Activated naive CD4-positive, alpha-beta T cell treated with anti-CD3 and anti-CD28 coated beads for 36 hours (primary cell): Measurements from ENCODE around the gene MBD2. TPM values are rescaled to one million over a fixed set of nuclear protein-coding genes. Genes with fewer than 3 reads are reported as not detected.
A peak's percentile ranks its signal among the peaks of the same experiment; 100 is the strongest.
"Not testable (repeated sequence)": the region's sequence is repeated elsewhere in the genome, so short reads cannot be mapped to it uniquely, and the experiment has no call there.

ENCODE experiments used
- CTCF ChIA-PET: fragments of 350-600 bp; sonication (Branson Sonifier 250); formaldehyde crosslinking; loops from one replicate; lab custom pipeline; 2021; ENCODE audit warnings: antibody characterized with exemption; lab: Charles Lee
- DNase-seq: peaks from one replicate; pipeline ENCODE4 v3.0.0-alpha.2; 2020
- H3K27ac Mint-ChIP-seq: one replicate; pipeline ENCODE4 v1.8.0; 2021; ENCODE audit warnings: mild to moderate bottlenecking, mixed read lengths
- H3K27me3 Mint-ChIP-seq: one replicate; pipeline ENCODE4 v1.8.0; 2021; ENCODE audit warnings: low read depth, mixed read lengths
- H3K36me3 Mint-ChIP-seq: one replicate; pipeline ENCODE4 v1.8.0; 2021; ENCODE audit warnings: low read depth, mixed read lengths
- H3K4me1 Mint-ChIP-seq: one replicate; pipeline ENCODE4 v1.8.0; 2021; ENCODE audit warnings: low read depth, mixed read lengths
- H3K4me3 Mint-ChIP-seq: one replicate; pipeline ENCODE4 v1.8.0; 2021; ENCODE audit warnings: mild to moderate bottlenecking, moderate library complexity, mixed read lengths
- H3K9me3 Mint-ChIP-seq: one replicate; pipeline ENCODE4 v1.8.0; 2021; ENCODE audit warnings: mixed read lengths
- intact Hi-C: fragments of 100-400 bp; cut with micrococcal nuclease; formaldehyde crosslinking; loops from one replicate; pipeline ENCODE4 v1.15.1; 2023
- total RNA-seq, 2 experiments: library from RNA; stranded (reverse); gene quantifications; one replicate each; pipeline ENCODE4 v1.2.3, GENCODE V29; 2021

Gene MBD2
- total RNA-seq, 2 experiments from 2014 or later: 102 to 103 TPM

DNA sequence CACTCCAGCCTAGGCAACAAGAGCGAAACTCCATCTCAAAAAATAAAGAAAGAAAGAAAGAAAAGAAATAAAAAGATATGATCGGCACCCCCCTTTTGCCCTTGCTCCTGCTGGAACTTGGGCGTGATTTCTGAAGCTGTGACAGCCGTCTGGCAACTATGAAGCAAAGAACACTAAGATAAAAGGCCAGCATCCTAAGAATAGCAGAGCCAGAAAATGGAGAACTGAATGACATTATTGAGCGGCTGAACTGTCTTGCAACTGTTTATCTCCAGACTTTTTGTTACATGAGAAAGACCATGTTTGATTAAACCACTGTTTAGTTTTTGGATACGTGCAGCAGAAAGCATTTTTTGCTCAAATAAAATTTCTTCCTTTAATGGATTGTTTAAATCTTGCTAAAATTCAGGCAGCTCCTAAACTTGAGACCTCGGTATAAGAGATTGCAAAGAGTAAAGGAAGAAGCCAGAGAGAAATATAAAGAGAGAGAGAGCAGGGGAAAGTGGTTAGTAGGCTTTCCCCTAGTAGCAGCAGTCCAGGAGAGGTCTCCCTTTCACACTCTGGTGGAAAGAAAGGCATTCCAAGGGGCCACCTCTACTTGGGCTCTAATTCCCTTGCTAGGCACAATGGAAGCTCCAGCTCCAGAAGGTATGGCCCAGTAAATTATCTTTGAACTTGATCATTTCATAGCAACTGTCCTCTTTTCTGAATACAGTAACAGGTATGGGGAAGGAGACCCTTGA lies 8.2 kb upstream of the MBD2 start:
- H3K4me1 Mint-ChIP-seq: peaks cover 3% of the 10 kb centered on the region
- no peaks in the 10 kb centered on the region for H3K36me3 Mint-ChIP-seq
- intact Hi-C loops: no loop called here
- no peak for DNase-seq
- no peaks in the 10 kb centered on the region for H3K27me3 Mint-ChIP-seq
- H3K9me3 Mint-ChIP-seq: no peaks in the 10 kb centered on the region
- CTCF ChIA-PET: no interaction called here
- no peak overlapping the region for H3K27ac Mint-ChIP-seq
- H3K4me3 Mint-ChIP-seq: no peak overlapping the region

DNA sequence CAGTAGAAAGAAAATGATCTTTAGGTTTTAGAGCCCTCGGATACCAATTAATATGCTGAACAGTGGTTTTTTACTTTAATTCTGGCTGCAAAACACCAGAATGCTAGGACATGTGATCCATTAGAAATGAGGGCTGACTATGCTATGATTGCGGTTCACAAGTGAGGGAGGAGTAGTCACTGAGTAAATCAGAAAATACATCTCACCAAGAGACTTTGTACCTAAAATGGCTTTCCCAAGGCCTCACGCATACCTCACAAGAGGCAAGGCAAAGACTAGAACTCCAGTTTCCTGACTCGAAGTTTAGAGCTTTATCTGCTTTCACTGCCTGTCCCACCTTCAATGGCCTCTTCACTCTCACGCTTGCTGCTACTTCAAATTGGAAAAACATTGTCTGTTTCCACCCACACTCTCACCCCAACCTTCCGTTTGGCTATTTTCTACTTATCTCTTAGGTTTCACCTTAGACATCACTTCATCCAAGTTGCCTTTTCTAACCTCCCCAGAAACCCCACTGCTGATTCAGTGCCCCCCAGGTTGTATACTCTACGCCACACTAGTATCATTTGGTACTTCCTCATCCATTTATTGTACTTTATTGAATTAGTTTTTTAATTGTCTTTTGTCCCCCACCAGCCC lies 5.1 kb upstream of the MBD2 start:
- no peak overlapping the region for H3K27ac Mint-ChIP-seq
- CTCF ChIA-PET: no interaction called here

DNA sequence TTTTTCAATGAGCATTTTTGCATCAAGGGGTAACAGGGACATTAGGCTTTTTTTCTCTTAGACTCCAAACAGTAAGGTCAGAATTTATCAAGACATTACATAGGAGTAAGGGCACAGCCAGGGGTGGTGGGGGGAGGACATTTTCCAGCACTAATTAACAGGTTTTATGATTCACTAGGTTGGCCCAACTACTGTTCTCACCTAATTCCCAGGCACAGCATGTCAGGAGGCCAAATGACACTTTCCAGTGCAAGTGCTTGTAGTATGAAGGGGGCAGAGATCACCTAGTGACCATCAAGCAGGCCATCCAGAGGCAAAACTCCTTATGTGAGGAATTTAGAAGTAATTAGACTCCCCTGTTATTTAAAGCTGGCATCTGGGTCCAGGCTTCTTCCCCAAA lies 3.9 kb upstream of the MBD2 start:
- intact Hi-C loops: no loop called here
- no peak for DNase-seq
- no peaks in the 10 kb centered on the region for H3K9me3 Mint-ChIP-seq
- H3K4me1 Mint-ChIP-seq: peaks cover 7% of the 10 kb centered on the region
- H3K36me3 Mint-ChIP-seq: peaks cover 2% of the 10 kb centered on the region
- CTCF ChIA-PET: interaction anchor here (1.0 kb wide), 1 partner anchor 42 kb away, joined by 3 read pairs; no protein-coding TSS in a partner anchor
- H3K27me3 Mint-ChIP-seq: no peaks in the 10 kb centered on the region
- no peak overlapping the region for H3K27ac Mint-ChIP-seq
- H3K4me3 Mint-ChIP-seq: no peak overlapping the region

More for the DNA sequence above, 5.1 kb upstream of the MBD2 start:
- Mint-ChIP-seq H3K9me3 (no peaks in the 10 kb centered on the region), H3K27me3 (no peaks in the 10 kb centered on the region), H3K4me3 (no peak overlapping the region), H3K4me1 (peaks cover 7% of the 10 kb centered on the region), H3K36me3 (no peaks in the 10 kb centered on the region)
- DNase-seq: no peak
- intact Hi-C loops: no loop called here

DNA sequence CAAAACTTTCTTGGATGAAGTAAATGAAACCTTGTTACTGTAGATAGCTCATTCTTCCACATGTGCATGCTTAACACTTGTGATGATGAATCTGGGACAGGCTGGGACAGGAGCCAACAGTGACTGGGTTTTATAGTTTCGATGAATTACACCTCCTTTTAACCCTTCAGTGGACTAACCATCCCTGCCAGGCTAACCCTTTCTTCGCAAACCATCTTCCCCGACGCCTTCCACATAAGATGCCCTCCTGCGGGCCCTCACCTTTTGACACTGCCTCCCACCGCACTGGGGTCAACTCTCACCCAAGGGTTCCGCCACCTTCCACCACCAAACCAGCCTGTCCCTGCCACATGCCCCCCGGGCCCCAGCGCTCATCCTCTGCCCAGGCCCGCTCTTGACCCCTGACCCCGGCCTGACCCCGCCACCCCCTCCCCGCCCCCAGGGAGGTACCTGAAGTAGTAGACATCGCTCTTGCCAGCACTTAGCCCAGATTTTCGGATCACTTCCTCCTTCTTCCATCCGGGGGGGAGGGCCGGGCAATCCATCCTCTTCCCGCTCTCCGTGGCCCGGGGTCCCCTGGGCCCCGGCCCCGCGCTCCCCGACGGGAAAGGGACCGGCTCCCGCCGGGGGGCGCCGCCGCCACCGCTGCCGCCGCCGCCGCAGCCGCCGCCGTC lies 764 bp downstream of the MBD2 start:
- no peaks in the 10 kb centered on the region for H3K27me3 Mint-ChIP-seq
- peak overlapping the region; percentile 90 for H3K4me3 Mint-ChIP-seq
- peak overlapping the region; percentile 94 for H3K27ac Mint-ChIP-seq
- peak; percentile 87 for DNase-seq
- CTCF ChIA-PET: interaction anchor here (0.6 to 2.6 kb wide), 17 partner anchors 9 to 232 kb away, joined by 3 to 42 read pairs (median 4); partner anchors contain the start of genes C18orf54, POLI and STARD6
- peaks cover 15% of the 10 kb centered on the region for H3K36me3 Mint-ChIP-seq
- no peaks in the 10 kb centered on the region for H3K9me3 Mint-ChIP-seq
- H3K4me1 Mint-ChIP-seq: peaks cover 41% of the 10 kb centered on the region
- intact Hi-C loops: loop anchor here (1.0 to 5.0 kb wide), 12 partner anchors 13 to 489 kb away; partner anchors contain the start of genes C18orf54, POLI and STARD6

DNA sequence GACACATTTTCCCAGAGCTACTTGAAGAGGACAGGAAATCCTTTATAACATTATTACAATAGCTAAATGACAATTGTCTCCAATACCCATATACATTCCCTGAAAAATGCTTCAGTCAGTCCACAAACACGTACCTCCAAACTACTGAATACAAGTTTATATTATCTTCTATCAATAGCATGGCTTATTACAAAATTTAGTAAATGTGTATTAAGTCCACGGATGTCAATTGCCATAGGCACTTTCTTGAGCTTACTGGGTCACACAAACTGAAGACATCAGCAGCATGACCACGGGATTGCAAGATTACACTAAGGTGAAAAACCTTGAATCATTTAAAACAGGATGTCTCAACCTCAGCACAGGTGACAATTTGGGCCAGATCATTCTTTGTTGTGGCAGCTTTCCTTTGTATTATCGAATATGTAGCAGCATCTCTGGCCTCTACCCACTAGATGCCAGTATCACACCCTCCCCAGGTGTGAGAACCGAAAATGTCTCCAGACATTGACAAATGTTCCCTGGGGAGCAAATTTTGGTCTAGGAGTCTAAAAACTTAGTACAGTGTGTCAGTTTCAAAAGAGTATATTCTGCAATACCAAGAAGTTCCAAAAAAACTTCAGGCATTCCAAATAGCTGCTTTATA lies 1.4 kb downstream of the MBD2 start:
- Mint-ChIP-seq H3K27me3 (no peaks in the 10 kb centered on the region), H3K9me3 (no peaks in the 10 kb centered on the region), H3K4me3 (peak overlapping the region; percentile 90), H3K27ac (peak overlapping the region; percentile 94), H3K4me1 (peaks cover 47% of the 10 kb centered on the region), H3K36me3 (peaks cover 15% of the 10 kb centered on the region)
- intact Hi-C loops: loop anchor here (1.0 to 5.0 kb wide), 10 partner anchors 13 to 489 kb away; partner anchors contain the start of gene POLI
- DNase-seq: peak; percentile 79
- CTCF ChIA-PET: interaction anchor here (0.6 to 2.6 kb wide), 21 partner anchors 9 to 232 kb away, joined by 3 to 42 read pairs (median 4); partner anchors contain the start of genes C18orf54, POLI and STARD6

DNA sequence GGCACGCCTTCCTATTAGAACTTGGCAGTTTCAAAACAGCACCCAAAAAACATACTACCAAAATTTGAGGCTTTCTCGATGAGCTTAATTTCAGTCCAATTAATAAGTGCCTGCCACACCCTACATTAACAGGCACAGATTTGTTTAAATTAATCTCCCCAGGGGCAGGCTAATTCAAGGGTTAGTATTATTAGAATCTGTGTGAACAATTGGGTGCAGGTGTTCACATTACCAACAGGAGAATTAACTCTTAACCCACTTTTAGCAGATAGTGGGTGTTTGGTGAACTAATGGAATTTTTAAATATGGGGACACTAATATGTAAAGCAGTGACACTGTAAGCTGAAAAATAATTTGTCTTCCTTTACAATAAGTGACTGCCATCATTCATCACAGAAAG lies 4.1 kb downstream of the MBD2 start:
- DNase-seq: no peak
- Mint-ChIP-seq H3K27ac (no peak overlapping the region), H3K9me3 (no peaks in the 10 kb centered on the region), H3K4me3 (no peak overlapping the region), H3K27me3 (no peaks in the 10 kb centered on the region), H3K4me1 (peaks cover 62% of the 10 kb centered on the region), H3K36me3 (peaks cover 15% of the 10 kb centered on the region)
- intact Hi-C loops: loop anchor here (5.0 kb wide), 1 partner anchor 492 kb away; no protein-coding TSS in a partner anchor
- CTCF ChIA-PET: interaction anchor here (1.9 kb wide), 1 partner anchor 50 kb away, joined by 9 read pairs; no protein-coding TSS in a partner anchor

DNA sequence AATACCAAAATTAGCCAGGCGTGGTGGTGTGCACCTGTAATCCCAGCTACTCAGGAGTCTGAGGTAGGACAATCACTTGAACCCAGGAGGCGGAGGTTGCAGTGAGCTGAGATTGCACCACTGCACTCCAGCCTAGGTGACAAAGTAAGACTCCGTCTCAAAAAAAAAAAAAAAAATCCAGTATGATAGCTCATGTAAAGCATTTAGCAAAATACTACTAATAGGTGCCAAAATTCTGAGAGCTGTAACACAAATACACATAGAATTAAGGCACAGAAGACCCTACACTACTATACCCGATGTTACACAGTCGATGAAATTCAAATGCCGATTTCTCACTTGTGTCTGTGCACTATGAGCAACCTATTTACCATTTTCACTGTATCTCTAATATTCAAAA lies 5.7 kb downstream of the MBD2 start:
- H3K27me3 Mint-ChIP-seq, intact Hi-C loops, DNase-seq, H3K9me3 Mint-ChIP-seq, H3K27ac Mint-ChIP-seq, H3K4me3 Mint-ChIP-seq: not testable (repeated sequence)
- Mint-ChIP-seq H3K4me1 (peaks cover 64% of the 10 kb centered on the region), H3K36me3 (peaks cover 15% of the 10 kb centered on the region)
- CTCF ChIA-PET: interaction anchor here (0.6 to 1.5 kb wide), 3 partner anchors 8 to 99 kb away, joined by 3 read pairs; no protein-coding TSS in a partner anchor

DNA sequence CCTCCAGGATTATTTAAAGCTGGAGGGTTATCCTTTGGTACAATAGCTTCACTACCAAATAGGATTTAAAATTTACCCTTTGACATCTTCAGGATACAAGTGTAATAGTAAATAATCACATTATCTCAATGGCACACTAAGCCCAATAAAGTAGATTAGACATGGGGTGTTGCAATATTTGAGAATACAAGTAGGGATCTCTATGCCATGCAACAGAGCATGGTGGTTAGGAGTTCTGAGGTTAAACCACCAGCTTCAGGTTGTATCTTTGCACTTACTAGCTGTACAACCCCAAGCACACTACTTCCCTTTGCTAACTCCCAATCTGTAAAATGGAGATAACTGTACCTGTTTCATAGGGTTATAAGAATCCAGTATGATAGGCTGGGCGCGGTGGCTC lies 6.2 kb downstream of the MBD2 start:
- no peak overlapping the region for H3K4me3 Mint-ChIP-seq

DNA sequence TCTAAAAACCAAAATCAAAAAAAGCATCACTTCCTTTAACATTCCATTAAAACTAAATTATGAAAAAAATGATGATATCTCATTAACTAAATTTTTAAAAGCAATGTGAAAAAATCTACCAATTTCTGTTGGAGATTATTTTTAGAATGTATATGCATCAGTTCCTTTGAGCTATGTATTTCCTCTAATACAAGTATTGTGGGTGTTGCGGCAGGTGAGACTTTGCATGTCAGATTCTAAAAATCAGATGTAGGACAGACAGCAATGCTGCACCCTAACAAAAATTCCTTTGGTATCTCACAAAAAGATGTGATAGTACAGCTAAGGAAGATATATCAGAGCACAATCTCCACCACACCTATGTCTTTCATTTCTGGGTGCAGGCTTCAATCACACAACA lies 6.8 kb downstream of the MBD2 start:
- H3K4me1 Mint-ChIP-seq: peaks cover 60% of the 10 kb centered on the region
- peaks cover 13% of the 10 kb centered on the region for H3K36me3 Mint-ChIP-seq
- no peaks in the 10 kb centered on the region for H3K9me3 Mint-ChIP-seq
- intact Hi-C loops: no loop called here
- no peak overlapping the region for H3K4me3 Mint-ChIP-seq
- H3K27ac Mint-ChIP-seq: no peak overlapping the region
- no peaks in the 10 kb centered on the region for H3K27me3 Mint-ChIP-seq
- DNase-seq: no peak
- CTCF ChIA-PET: interaction anchor here (1.2 to 1.5 kb wide), 2 partner anchors 53 to 98 kb away, joined by 3 read pairs; no protein-coding TSS in a partner anchor

More for the DNA sequence above, 6.2 kb downstream of the MBD2 start:
- peaks cover 13% of the 10 kb centered on the region for H3K36me3 Mint-ChIP-seq
- CTCF ChIA-PET: interaction anchor here (0.6 to 1.5 kb wide), 3 partner anchors 8 to 98 kb away, joined by 3 read pairs; no protein-coding TSS in a partner anchor
- intact Hi-C loops: no loop called here
- no peak for DNase-seq
- no peaks in the 10 kb centered on the region for H3K27me3 Mint-ChIP-seq
- no peak overlapping the region for H3K27ac Mint-ChIP-seq
- no peaks in the 10 kb centered on the region for H3K9me3 Mint-ChIP-seq
- peaks cover 64% of the 10 kb centered on the region for H3K4me1 Mint-ChIP-seq

DNA sequence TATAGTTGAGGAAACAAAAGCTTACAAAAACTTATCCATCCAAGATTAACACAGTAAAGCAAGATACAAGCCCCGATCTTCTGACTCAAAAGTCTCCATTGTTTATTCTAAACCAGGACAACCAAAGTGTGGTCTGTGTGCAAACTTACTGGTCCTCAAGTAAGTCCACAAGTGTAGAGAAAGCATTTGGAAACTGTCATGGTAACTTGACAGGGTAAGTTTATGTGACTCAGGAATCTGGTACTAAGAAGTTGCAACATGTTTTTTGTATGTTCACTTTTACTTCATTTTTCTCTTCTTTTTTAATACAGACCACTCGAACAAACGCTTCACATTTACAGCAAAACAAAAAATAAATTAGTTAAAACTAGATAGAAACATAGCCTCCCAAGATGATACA lies 9.4 kb downstream of the MBD2 start:
- H3K4me3 Mint-ChIP-seq: no peak overlapping the region
- H3K27ac Mint-ChIP-seq: no peak overlapping the region
- intact Hi-C loops: no loop called here
- H3K4me1 Mint-ChIP-seq: peaks cover 57% of the 10 kb centered on the region
- H3K36me3 Mint-ChIP-seq: peaks cover 2% of the 10 kb centered on the region
- CTCF ChIA-PET: no interaction called here
- H3K27me3 Mint-ChIP-seq: no peaks in the 10 kb centered on the region
- no peak for DNase-seq
- H3K9me3 Mint-ChIP-seq: no peaks in the 10 kb centered on the region

DNA sequence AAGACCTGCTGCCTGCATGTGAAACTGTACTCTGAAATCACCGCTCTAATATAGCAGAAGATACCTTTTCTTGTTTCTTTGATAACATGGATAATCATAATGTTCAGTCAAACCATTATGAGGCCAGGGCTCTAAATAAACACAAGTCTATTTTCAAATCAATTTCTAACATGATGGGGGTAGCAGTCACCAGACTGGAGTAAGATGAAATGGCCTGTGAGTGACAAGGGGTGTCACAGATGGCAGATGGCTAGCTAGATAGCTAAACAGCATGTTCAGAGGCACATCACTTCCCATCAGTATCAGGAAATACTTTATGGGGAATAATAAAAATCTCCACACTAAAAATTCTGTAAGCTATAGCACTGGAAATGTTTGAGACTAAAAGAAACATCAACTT lies 14.0 kb downstream of the MBD2 start:
- Mint-ChIP-seq H3K9me3 (no peaks in the 10 kb centered on the region), H3K4me1 (peaks cover 58% of the 10 kb centered on the region)
- CTCF ChIA-PET: interaction anchor here (0.5 to 2.4 kb wide), 5 partner anchors 8 to 72 kb away, joined by 3 to 12 read pairs (median 3); no protein-coding TSS in a partner anchor

More for the DNA sequence above, 14.0 kb downstream of the MBD2 start:
- H3K27ac Mint-ChIP-seq: peak overlapping the region; percentile 19
- H3K27me3 Mint-ChIP-seq: no peaks in the 10 kb centered on the region
- H3K36me3 Mint-ChIP-seq: peaks cover 3% of the 10 kb centered on the region
- intact Hi-C loops: loop anchor here (1.0 kb wide), 4 partner anchors 13 to 75 kb away; no protein-coding TSS in a partner anchor
- H3K4me3 Mint-ChIP-seq: no peak overlapping the region
- no peak for DNase-seq
